Fibroblast of peridontal ligament (primary cell): ENCODE data around the gene RAI1.

Experiments
- DNase-seq: peaks from one replicate; pipeline ENCODE4 v3.0.0-alpha.2; 2010; ENCODE audit errors: extremely low read depth

RAI1 gene

GRCh38 chr17:17831208-17832031 lies 150.2 kb downstream of the RAI1 start:
- DNase-seq: no peak

GRCh38 chr17:17832032-17832363 lies 150.7 kb downstream of the RAI1 start:
- DNase-seq: no peak

- no peak for DNase-seq
Measured at GRCh38 chr17:17833658-17834357, 152.6 kb downstream of the RAI1 start.

GRCh38 chr17:17834974-17835373 lies 153.7 kb downstream of the RAI1 start:
- no peak for DNase-seq

GRCh38 chr17:17835415-17836249 lies 154.4 kb downstream of the RAI1 start:
- no peak for DNase-seq

- peak; percentile 90 for DNase-seq
Measured at GRCh38 chr17:17836250-17836817, 155.1 kb downstream of the RAI1 start.

- peak; percentile 32 for DNase-seq
Measured at GRCh38 chr17:17836818-17837379, 155.6 kb downstream of the RAI1 start, which contains the start of gene SREBF1. SREBF1 (minus strand) TSS chr17:17836986; CDS start chr17:17836817, 169 bp downstream.

- DNase-seq: peak; percentile 93
Measured at GRCh38 chr17:17837380-17837821, 156.1 kb downstream of the RAI1 start.

- DNase-seq: no peak
Measured at GRCh38 chr17:17837966-17838962, 157.0 kb downstream of the RAI1 start.

- DNase-seq: peak; percentile 87
Measured at GRCh38 chr17:17839791-17840707, 158.8 kb downstream of the RAI1 start.

GRCh38 chr17:17840751-17841591 lies 159.7 kb downstream of the RAI1 start:
- DNase-seq: peak; percentile 45

GRCh38 chr17:17841601-17842025 lies 160.4 kb downstream of the RAI1 start:
- DNase-seq: no peak

GRCh38 chr17:17842111-17842876 lies 161.0 kb downstream of the RAI1 start:
- no peak for DNase-seq

- DNase-seq: no peak
Measured at GRCh38 chr17:17843096-17843495, 161.8 kb downstream of the RAI1 start.

GRCh38 chr17:17844079-17844478 lies 162.8 kb downstream of the RAI1 start:
- DNase-seq: no peak

- no peak for DNase-seq
Measured at GRCh38 chr17:17844500-17844899, 163.2 kb downstream of the RAI1 start.

- no peak for DNase-seq
Measured at GRCh38 chr17:17845046-17845775, 164.0 kb downstream of the RAI1 start.
